Endothelial cell of umbilical vein (primary cell): ENCODE measurements around the gene BUB1B. TPM values are rescaled to one million over a fixed set of nuclear protein-coding genes. Genes with fewer than 3 reads are reported as not detected.

ENCODE experiments used
- BruUV-seq: library from RNA; stranded (reverse); fragments of 400-500 nt; replicated peaks from 2 replicates; lab custom pipeline; 2021; lab: Mats Ljungman, UMichigan
- CTCF ChIA-PET: fragments of 300-600, 350-600 bp; sonication (Branson Sonifier 250); formaldehyde crosslinking; loops from one replicate; lab custom pipeline; 2021; ENCODE audit warnings: antibody characterized with exemption, inconsistent platforms; lab: Charles Lee
- POLR2A ChIA-PET: fragments of 300-600, 350-600 bp; sonication (Branson Sonifier 250); formaldehyde crosslinking; loops from one replicate; lab custom pipeline; 2021; ENCODE audit warnings: antibody characterized with exemption, inconsistent platforms; lab: Charles Lee
- DNase-seq: peaks from one replicate; pipeline ENCODE4 v3.0.0-alpha.2; 2011; ENCODE audit warnings: low read depth, low spot score
- FAIRE-seq: peaks from 2 replicates; lab custom pipeline; 2011; peaks lifted over from hg19 to GRCh38; lab: Jason Lieb, UNC
- H2AFZ ChIP-seq: 2 replicates; pipeline ENCODE4 v1.6.0; 2012; ENCODE audit warnings: low read depth, low read length, control low read depth, inconsistent platforms
- H3K27ac ChIP-seq: 2 replicates; pipeline ENCODE4 v1.5.1; 2011; ENCODE audit warnings: low read depth, mild to moderate bottlenecking, control low read depth, low read length, moderate library complexity; ENCODE audit not compliant: insufficient read depth
- H3K27me3 ChIP-seq, 2 experiments: 2 replicates each; pipeline versions ENCODE4 v1.6.0 to v1.6.1; 2011; ENCODE audit warnings: low read length in 2 of 2, mixed read lengths in 1 of 2; ENCODE audit not compliant: control insufficient read depth in 2 of 2, insufficient read depth in 2 of 2
- H3K36me3 ChIP-seq, 2 experiments: 2 replicates in 1 of 2; 3 replicates in 1 of 2; pipeline ENCODE4 v1.5.1; 2011; ENCODE audit warnings: low read length in 2 of 2, mild to moderate bottlenecking in 1 of 2, moderate library complexity in 1 of 2; ENCODE audit not compliant: control insufficient read depth in 2 of 2, insufficient read depth in 2 of 2; ENCODE audit errors: extremely low read depth in 1 of 2
- H3K4me1 ChIP-seq: 3 replicates; pipeline ENCODE4 v1.5.1; 2011; ENCODE audit warnings: mild to moderate bottlenecking, low read length; ENCODE audit not compliant: control insufficient read depth, insufficient read depth; ENCODE audit errors: extremely low read depth
- H3K4me2 ChIP-seq: 2 replicates; pipeline ENCODE4 v1.6.1; 2011; ENCODE audit warnings: low read length, control low read depth, mixed read lengths; ENCODE audit not compliant: insufficient read depth
- H3K4me3 ChIP-seq, 3 experiments: fragments of 200-600 bp in 1 of 3; sonication (generic), shearing (Covaris generic) in 1 of 3; replicated peaks in 1 of 3; 2 replicates each; pipeline ENCODE4 v1.5.1; 2011 to 2016; ENCODE audit warnings: control low read depth in 3 of 3, low read length in 3 of 3, mild to moderate bottlenecking in 2 of 3, inconsistent platforms in 1 of 3, low read depth in 1 of 3, moderate library complexity in 1 of 3; ENCODE audit not compliant: insufficient read depth in 1 of 3
- H3K79me2 ChIP-seq: 2 replicates; pipeline ENCODE4 v1.6.0; 2012; ENCODE audit warnings: low read length, inconsistent platforms; ENCODE audit not compliant: control insufficient read depth, insufficient read depth
- H3K9ac ChIP-seq: replicated peaks from 2 replicates; pipeline ENCODE3; 2011; ENCODE audit warnings: low read length, control low read depth; ENCODE audit not compliant: insufficient read depth; ENCODE audit errors: extremely low read depth
- H3K9me1 ChIP-seq: replicated peaks from 3 replicates; pipeline ENCODE4 v1.6.0; 2011; ENCODE audit warnings: mild to moderate bottlenecking, low read length; ENCODE audit not compliant: control insufficient read depth, insufficient read depth; ENCODE audit errors: extremely low read depth
- H3K9me3 ChIP-seq: replicated peaks from 2 replicates; pipeline ENCODE4 v1.5.1; 2012; ENCODE audit warnings: low read length, inconsistent platforms; ENCODE audit not compliant: control insufficient read depth, insufficient read depth
- H4K20me1 ChIP-seq: replicated peaks from 2 replicates; pipeline ENCODE3; 2011; ENCODE audit warnings: mild to moderate bottlenecking, low read length; ENCODE audit not compliant: control insufficient read depth, insufficient read depth; ENCODE audit errors: extremely low read depth
- CTCF ChIP-seq, 2 donors: IDR thresholded peaks; 1 replicate in 1 of 2; 2 replicates in 1 of 2; pipeline ENCODE4 v1.5.1; 2011; ENCODE audit warnings: low read length in 2 of 2, mild to moderate bottlenecking in 2 of 2, moderate library complexity in 2 of 2, control low read depth in 1 of 2, inconsistent platforms in 1 of 2, low read depth in 1 of 2; ENCODE audit not compliant: insufficient read depth in 1 of 2; ENCODE audit errors: extremely low read depth in 1 of 2
- EZH2 ChIP-seq: IDR thresholded peaks from 2 replicates; pipeline ENCODE4 v1.6.1; 2012; ENCODE audit warnings: borderline replicate concordance, low read depth, mild to moderate bottlenecking, moderate library complexity, low read length, inconsistent platforms; ENCODE audit not compliant: severe bottlenecking
- FOS ChIP-seq: IDR thresholded peaks from 2 replicates; pipeline ENCODE4 v1.6.1; 2011; ENCODE audit warnings: mild to moderate bottlenecking, low read length, moderate library complexity, borderline replicate concordance; ENCODE audit not compliant: insufficient read depth
- GATA2 ChIP-seq: IDR thresholded peaks from 2 replicates; pipeline ENCODE4 v1.7.0; 2011; ENCODE audit warnings: low read depth, mild to moderate bottlenecking, moderate library complexity, mixed read lengths, low read length; ENCODE audit not compliant: insufficient read length, insufficient read depth
- JUN ChIP-seq: IDR thresholded peaks from 2 replicates; pipeline ENCODE4 v1.6.1; 2011; ENCODE audit warnings: borderline replicate concordance, low read depth; ENCODE audit not compliant: insufficient read length, insufficient read depth
- MAX ChIP-seq: IDR thresholded peaks from 2 replicates; pipeline ENCODE4 v1.6.1; 2011; ENCODE audit not compliant: insufficient read depth, insufficient read length
- MYC ChIP-seq: IDR thresholded peaks from one replicate; pipeline ENCODE4 v1.6.1; 2011; ENCODE audit warnings: mild to moderate bottlenecking, low read depth, low read length
- POLR2A ChIP-seq: IDR thresholded peaks from 2 replicates; pipeline ENCODE4 v1.6.1; 2012; ENCODE audit warnings: low read depth, mild to moderate bottlenecking, control low read depth, low read length
- POLR2AphosphoS5 ChIP-seq: IDR thresholded peaks from 2 replicates; pipeline ENCODE4 v1.6.1; 2012; ENCODE audit warnings: low read depth, mild to moderate bottlenecking, control low read depth, low read length, moderate library complexity; ENCODE audit not compliant: insufficient read depth
- dilution Hi-C: fragments of 300-500 bp; cut with MboI; formaldehyde crosslinking; loops from one replicate; pipeline ENCODE4 v1.15.0; 2019; ENCODE audit warnings: low sequenced_read_pairs; ENCODE audit not compliant: extremely low pct_ligation_motif_present
- intact Hi-C: fragments of 100-400 bp; cut with micrococcal nuclease; formaldehyde crosslinking; loops from one replicate; pipeline ENCODE4 v1.10.0; 2022
- polyA plus RNA-seq, 4 experiments: library from polyadenylated mRNA; depleted of rRNA in 3 of 4; stranded (reverse) in 3 of 4; unstranded in 1 of 4; fragments of >200 nt; gene quantifications; 2 replicates each; pipeline versions ENCODE4 v1.2.1 to v1.2.3, GENCODE V29; 2011 to 2012; ENCODE audit warnings: missing spikeins in 1 of 4
- total RNA-seq: library from RNA; stranded (reverse); gene quantifications from 2 replicates; pipeline ENCODE4 v1.2.3, GENCODE V29; 2021

The BUB1B gene
- total and polyA plus RNA-seq, 2 donors (not counting 3 experiments of a cell fraction or from before 2014, with no cell fraction given) = 12.2 to 69.8 TPM

GRCh38 chr15:40257656-40258450, 97.0 kb downstream of the BUB1B start:
- DNase-seq = no peak
- no peaks in the 10 kb centered on the region for H3K9me1 ChIP-seq
- H3K4me2 ChIP-seq = no peak overlapping the region
- no peak overlapping the region for H2AFZ ChIP-seq
- ChIA-PET CTCF (interaction anchor here (1.0 to 3.2 kb wide), 5 partner anchors 8 to 40 kb away, joined by 4 to 14 read pairs (median 6); no protein-coding TSS in a partner anchor), POLR2A (no interaction called here)
- dilution Hi-C loops (no loop called here), intact Hi-C loops (no loop called here)
- no peaks in the 10 kb centered on the region for H4K20me1 ChIP-seq
- no peak for TF ChIP-seq MYC
- peak; percentile 14 for TF ChIP-seq FOS
- H3K79me2 ChIP-seq = no peaks in the 10 kb centered on the region
- BruUV-seq = no TSS peak
- no peaks in the 10 kb centered on the region for H3K36me3 ChIP-seq
- H3K4me3 ChIP-seq = no peak overlapping the region
- H3K9ac ChIP-seq = no peak overlapping the region
- no peak overlapping the region for H3K27ac ChIP-seq
- FAIRE-seq = no peak
- no peaks in the 10 kb centered on the region for H3K9me3 ChIP-seq
- H3K4me1 ChIP-seq = peaks cover 6% of the 10 kb centered on the region
- H3K27me3 ChIP-seq = peaks cover 24 to 27% of the 10 kb centered on the region in 2 experiments

GRCh38 chr15:40258544-40258943, 97.7 kb downstream of the BUB1B start:
- dilution Hi-C loops = no loop called here
- Histone ChIP-seq H3K4me3 (no peak overlapping the region), H3K9me1 (no peaks in the 10 kb centered on the region), H3K4me1 (no peaks in the 10 kb centered on the region), H3K27me3 (peaks cover 17 to 22% of the 10 kb centered on the region in 2 experiments), H4K20me1 (no peaks in the 10 kb centered on the region), H3K27ac (no peak overlapping the region), H3K79me2 (no peaks in the 10 kb centered on the region), H3K9me3 (no peaks in the 10 kb centered on the region), H3K4me2 (no peak overlapping the region), H3K9ac (no peak overlapping the region), H2AFZ (no peak overlapping the region), H3K36me3 (no peaks in the 10 kb centered on the region)
- no peak for TF ChIP-seq POLR2A
- no peak for TF ChIP-seq MYC
- no peak for TF ChIP-seq EZH2
- TF ChIP-seq JUN = no peak
- no peak for TF ChIP-seq MAX
- no peak for TF ChIP-seq GATA2
- TF ChIP-seq CTCF (IDR thresholded peaks at IDR 0.05; ENCODE audit: extremely low read depth in 1 of 2, insufficient read depth in 1 of 2, low read depth in 1 of 2, low read length in 2 of 2) = no peak
- no peak for TF ChIP-seq FOS
- TF ChIP-seq POLR2AphosphoS5 = no peak
- BruUV-seq = no TSS peak
- ChIA-PET CTCF (interaction anchor here (1.0 to 3.2 kb wide), 4 partner anchors 9 to 35 kb away, joined by 3 to 14 read pairs (median 5); no protein-coding TSS in a partner anchor), POLR2A (no interaction called here)
- DNase-seq (no peak), FAIRE-seq (no peak)
- intact Hi-C loops = no loop called here
